WERI-Rb-1 (cell line): Measurements from ENCODE around the gene GPC1.

ENCODE experiments used
- DNase-seq: peaks from one replicate; pipeline ENCODE4 v3.0.0-alpha.2; 2020
- H3K27ac ChIP-seq: fragments of 250-450 bp; sonication (Bioruptor Pico); 2 replicates; pipeline ENCODE4 v1.5.1; 2020; ENCODE audit warnings: mild to moderate bottlenecking, moderate library complexity
- H3K27me3 ChIP-seq: fragments of 250-450 bp; sonication (Bioruptor Pico); 2 replicates; pipeline ENCODE4 v1.5.1; 2021; ENCODE audit warnings: mild to moderate bottlenecking, low read depth, moderate library complexity; ENCODE audit not compliant: insufficient read depth, severe bottlenecking
- H3K36me3 ChIP-seq: fragments of 250-450 bp; sonication (Bioruptor Pico); 2 replicates; pipeline ENCODE4 v1.5.1; 2020; ENCODE audit warnings: mild to moderate bottlenecking, moderate library complexity
- H3K4me3 ChIP-seq: 2 replicates; pipeline ENCODE4 v1.5.1; 2011; ENCODE audit warnings: low read depth, mild to moderate bottlenecking, control low read depth, low read length
- H3K9me3 ChIP-seq: fragments of 250-450 bp; sonication (Bioruptor Pico); 2 replicates; pipeline ENCODE4 v1.5.1; 2021; ENCODE audit warnings: mild to moderate bottlenecking, moderate library complexity; ENCODE audit not compliant: severe bottlenecking
- TF ChIP-seq, protein P1 (sequence below): IDR thresholded peaks from 2 replicates; pipeline ENCODE4 v1.5.1; 2011; ENCODE audit warnings: low read depth, mild to moderate bottlenecking, control low read depth, inconsistent platforms, low read length

The GPC1 gene

DNA sequence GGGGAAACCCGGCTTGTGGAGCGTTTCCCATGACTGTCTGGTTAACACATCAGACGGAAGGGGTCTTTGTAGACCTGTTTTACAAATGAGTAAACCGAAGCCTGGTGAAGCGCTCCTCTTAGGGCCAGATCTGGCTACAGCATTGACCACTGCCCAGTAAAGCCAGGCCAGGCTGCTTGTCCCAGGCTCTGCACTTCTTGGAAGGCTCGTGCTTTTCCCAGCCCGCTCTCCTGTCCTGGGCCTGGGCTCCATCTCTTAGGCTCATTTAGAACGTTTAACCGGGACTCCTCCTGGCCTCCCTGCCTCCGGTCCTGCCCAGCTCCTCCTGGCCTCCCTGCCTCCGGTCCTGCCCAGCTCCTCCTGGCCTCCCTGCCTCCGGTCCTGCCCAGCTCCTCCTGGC lies 4.8 kb downstream of the GPC1 start:
- no peak for DNase-seq
- no peaks in the 10 kb centered on the region for H3K9me3 ChIP-seq

DNA sequence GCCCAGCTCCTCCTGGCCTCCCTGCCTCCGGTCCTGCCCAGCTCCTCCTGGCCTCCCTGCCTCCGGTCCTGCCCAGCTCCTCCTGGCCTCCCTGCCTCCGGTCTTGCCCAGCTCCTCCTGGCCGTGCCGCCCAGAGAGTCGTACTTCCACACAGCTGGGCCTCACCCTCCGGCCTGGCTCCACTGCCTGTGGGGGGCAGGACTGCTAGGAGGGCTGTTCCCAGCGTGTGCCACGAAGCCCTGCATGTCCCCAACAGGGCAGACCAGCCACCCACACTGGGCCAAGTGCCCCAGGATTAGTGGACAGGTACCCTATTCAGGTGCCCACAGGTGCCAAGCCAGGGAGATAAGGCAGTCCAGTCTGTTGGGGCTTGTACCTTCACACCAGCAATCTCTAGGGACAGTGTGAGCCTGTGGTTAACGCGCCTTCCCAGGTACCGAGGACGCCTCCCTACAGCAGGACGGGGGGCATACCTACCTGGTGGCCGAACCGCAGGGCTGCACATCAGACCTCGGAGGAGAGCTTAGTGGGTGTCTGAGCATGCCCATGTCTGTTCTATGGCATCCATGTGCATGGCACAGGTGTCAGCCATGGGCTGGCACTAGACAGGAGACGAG lies 5.3 kb downstream of the GPC1 start:
- Histone ChIP-seq H3K4me3 (no peak overlapping the region), H3K27ac (no peak overlapping the region), H3K36me3 (no peaks in the 10 kb centered on the region), H3K27me3 (no peaks in the 10 kb centered on the region), H3K9me3 (no peaks in the 10 kb centered on the region)
- TF ChIP-seq, protein P1, sequence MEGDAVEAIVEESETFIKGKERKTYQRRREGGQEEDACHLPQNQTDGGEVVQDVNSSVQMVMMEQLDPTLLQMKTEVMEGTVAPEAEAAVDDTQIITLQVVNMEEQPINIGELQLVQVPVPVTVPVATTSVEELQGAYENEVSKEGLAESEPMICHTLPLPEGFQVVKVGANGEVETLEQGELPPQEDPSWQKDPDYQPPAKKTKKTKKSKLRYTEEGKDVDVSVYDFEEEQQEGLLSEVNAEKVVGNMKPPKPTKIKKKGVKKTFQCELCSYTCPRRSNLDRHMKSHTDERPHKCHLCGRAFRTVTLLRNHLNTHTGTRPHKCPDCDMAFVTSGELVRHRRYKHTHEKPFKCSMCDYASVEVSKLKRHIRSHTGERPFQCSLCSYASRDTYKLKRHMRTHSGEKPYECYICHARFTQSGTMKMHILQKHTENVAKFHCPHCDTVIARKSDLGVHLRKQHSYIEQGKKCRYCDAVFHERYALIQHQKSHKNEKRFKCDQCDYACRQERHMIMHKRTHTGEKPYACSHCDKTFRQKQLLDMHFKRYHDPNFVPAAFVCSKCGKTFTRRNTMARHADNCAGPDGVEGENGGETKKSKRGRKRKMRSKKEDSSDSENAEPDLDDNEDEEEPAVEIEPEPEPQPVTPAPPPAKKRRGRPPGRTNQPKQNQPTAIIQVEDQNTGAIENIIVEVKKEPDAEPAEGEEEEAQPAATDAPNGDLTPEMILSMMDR, result no peak
- no peak for DNase-seq

More for the DNA sequence above, 4.8 kb downstream of the GPC1 start:
- TF ChIP-seq, protein P1, result no peak
- no peaks in the 10 kb centered on the region for H3K27me3 ChIP-seq
- H3K4me3 ChIP-seq, result no peak overlapping the region
- no peaks in the 10 kb centered on the region for H3K36me3 ChIP-seq
- no peak overlapping the region for H3K27ac ChIP-seq

DNA sequence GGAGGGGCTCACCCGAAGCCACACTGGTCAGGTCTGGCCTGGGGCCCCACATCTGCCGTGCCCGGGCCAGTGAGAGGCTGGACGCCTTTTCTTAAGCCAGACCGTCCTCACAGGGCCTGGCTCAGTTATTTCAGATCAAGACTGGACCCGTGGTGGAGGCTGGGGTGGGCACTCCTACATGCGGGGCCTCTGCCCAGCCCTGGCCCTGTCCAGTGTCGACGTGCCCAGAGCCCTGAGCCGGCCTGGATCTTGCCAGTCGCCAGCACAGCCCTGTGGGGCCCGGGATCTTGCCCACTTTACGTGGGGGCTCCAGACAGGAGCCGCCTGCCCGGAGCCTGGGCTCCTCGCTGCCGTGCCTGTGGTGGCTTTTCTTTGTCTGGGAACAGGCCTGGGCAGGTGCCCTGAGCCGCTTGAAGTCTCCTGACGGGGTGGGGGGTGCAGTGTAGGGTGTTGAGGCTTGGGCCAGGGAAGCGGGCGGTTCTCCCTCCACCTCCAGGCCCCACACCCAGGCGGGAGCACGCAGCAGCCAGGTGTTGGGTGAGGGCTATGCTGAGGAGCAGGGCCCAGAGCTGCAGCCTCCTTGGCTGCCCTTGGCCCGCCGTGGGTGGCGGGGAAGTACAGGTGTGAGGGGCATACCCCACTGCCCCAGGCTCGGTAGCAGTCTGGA lies 6.0 kb downstream of the GPC1 start:
- Histone ChIP-seq H3K9me3 (no peaks in the 10 kb centered on the region), H3K4me3 (no peak overlapping the region), H3K36me3 (no peaks in the 10 kb centered on the region), H3K27ac (no peak overlapping the region), H3K27me3 (no peaks in the 10 kb centered on the region)
- TF ChIP-seq, protein P1, result no peak
- DNase-seq, result no peak

DNA sequence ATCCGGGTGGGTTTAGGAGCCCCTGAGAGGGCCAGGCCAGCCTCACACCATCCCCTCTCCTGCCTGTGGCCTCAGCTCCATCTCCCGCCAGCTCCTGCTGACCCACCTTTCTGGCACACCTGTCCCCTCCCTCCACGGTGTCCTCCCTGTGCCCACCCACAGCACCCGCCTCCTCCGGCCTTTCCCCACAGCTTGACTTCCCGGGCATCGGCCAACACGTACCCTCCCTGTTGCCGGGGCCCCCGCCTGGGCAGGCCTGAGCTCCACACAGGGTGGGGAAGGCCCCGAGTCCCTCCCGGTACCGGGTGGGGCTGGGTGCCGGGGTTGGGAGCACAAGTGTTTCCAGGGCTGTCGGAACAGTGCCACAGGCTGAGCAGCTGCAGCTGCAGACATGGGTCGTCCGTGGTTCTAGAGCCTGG lies 6.5 kb downstream of the GPC1 start:
- TF ChIP-seq, protein P1, result no peak
- H3K27ac ChIP-seq, result no peak overlapping the region

DNA sequence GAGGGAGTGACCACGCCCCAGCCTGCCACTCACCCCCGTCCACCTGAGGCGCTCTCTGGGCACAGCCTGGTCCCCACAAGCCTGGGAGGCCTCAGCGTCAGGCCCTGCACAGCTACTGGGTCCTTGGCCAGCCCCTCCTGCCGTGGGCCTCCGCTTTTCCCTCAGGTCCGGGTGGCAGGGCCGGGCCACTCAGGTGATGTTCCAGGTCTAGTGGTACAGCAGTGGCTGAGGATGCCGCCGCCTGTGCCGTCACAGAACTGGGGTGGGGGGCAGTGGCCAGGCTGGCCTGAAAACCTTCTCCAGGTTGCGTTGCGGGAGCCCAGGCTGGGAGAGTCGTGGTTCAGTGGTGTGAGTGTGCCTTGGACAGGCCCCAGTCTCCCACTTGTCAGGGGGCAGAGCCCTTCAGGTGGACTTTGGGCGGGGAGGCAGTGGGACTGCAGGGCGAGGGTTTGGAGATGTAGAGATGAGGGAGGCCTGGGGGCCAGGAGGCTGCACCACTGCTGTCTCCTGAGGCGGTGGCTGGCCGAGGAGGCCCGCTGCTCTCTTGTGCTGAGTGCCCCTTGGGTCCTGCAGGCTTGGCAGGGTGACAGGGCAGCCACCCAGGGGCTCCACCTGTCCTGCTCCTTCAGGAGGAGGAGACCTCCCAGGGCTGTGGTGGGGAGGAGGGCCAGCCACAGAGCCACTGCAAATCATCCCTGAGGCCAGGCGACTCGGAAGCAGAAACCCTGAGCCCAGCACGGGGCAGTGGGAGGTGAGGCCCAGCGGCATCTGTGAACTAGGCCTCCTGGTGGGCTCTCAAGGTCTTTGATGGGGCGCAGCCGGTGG lies 7.6 kb downstream of the GPC1 start:
- no peaks in the 10 kb centered on the region for H3K27me3 ChIP-seq
- TF ChIP-seq, protein P1, result no peak
- no peaks in the 10 kb centered on the region for H3K36me3 ChIP-seq
- H3K4me3 ChIP-seq, result no peak overlapping the region
- no peak overlapping the region for H3K27ac ChIP-seq
- no peaks in the 10 kb centered on the region for H3K9me3 ChIP-seq
- DNase-seq, result no peak

More for the DNA sequence above, 6.5 kb downstream of the GPC1 start:
- no peak for DNase-seq
- Histone ChIP-seq H3K27me3 (no peaks in the 10 kb centered on the region), H3K36me3 (no peaks in the 10 kb centered on the region), H3K9me3 (no peaks in the 10 kb centered on the region), H3K4me3 (no peak overlapping the region)
